GM15510 (cell line): ENCODE results near the gene ELF5.

Experiments
- POLR2A ChIP-seq: IDR thresholded peaks from 3 replicates; pipeline ENCODE4 v1.6.1; 2011; ENCODE audit warnings: borderline replicate concordance; ENCODE audit not compliant: insufficient read length; ENCODE audit errors: extremely low read depth

Gene ELF5

DNA sequence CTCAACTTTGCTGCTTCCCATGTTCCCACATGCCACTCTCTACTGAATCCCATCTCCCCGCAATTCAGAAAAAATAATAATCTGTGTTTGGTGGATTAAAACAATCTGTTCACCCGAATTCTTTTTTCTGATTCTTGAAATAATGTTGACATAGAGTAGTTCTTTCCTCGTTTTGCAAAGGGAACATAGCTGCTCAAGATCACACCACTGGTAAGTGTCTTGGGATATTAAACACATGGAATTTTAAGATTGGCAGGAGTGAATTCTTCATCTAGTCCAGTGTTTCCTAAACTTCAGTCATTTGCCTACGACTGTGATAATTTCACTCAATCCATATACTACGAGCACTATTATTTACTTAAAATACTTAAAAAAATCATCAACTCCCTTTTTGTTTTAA is 6.0 kb downstream of the ELF5 start:
- no peak for TF ChIP-seq POLR2A

DNA sequence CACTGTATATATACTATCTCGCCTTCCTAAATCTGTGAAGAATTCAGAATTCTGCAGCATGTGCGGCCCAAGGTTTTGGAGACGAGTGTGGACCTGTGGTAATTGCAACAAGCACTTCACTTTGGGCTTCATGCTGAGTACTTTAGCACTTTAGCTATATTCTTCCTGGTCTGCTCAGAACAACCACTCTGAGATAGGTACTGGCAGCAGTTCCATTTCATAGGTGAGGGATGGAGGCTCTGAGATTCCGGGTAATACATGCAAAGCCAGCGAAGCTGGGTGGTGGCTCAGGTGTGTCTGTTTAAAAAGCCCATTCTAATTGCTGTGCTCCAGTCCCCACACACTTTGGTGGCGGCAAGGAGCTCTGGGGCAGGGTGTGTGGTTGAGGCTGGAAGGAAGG is 6.4 kb downstream of the ELF5 start:
- no peak for TF ChIP-seq POLR2A

DNA sequence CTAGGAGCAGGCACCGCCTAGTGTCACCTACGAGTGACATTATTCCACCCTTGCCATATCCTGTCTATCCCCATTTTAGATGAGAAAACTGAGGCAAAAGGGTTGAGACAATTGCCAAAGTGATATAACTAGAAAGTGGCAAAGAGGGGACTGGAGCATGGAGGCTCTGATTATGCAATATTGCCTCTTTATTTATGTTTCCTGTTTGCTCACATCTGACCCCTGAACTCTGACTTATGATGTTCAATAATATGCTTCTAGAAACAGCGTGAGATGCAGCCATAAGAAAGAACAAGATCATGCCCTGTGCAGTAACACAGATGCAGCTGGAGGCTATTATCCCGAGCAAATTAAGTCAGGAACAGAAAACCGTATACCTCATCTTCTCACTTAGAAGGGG is 7.7 kb downstream of the ELF5 start:
- no peak for TF ChIP-seq POLR2A

DNA sequence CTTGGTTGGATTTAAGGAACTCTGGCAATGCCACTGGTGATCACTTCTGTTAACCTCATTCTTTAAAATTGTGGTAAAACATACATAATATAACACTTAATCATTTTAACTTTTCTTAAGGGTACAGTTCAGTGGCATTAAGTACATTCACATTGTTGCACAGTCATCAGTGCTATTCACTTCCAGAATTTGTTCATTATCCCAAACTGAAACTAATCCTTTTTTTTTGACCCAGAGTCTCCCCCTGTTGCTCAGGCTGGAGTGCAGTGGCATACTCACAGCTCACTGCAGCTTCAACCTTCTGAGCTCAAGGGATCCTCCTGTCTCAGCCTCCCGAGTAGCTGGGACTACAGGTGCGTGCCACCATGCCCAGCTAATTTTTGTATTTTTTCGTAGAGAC is 10.6 kb downstream of the ELF5 start:
- TF ChIP-seq POLR2A, result no peak

DNA sequence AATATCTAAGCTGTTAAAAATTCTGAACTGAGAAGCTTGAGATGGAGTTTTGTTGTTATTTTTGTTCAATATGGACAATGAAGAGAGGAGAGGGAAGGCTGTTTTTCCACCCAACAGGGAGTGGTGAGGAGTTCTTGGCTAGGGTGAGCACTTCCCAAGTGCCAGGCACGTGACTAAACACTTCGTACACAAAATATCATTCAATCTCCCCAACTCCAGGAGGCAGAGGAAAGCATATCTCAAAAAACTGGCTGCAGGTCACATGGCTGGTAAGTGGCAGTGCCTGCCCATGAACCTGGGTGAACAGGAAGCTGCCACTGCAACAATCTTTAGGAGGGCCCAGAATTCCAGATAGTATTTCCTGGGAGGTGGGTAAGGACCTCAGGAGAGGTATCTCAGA is 11.6 kb downstream of the ELF5 start:
- no peak for TF ChIP-seq POLR2A

DNA sequence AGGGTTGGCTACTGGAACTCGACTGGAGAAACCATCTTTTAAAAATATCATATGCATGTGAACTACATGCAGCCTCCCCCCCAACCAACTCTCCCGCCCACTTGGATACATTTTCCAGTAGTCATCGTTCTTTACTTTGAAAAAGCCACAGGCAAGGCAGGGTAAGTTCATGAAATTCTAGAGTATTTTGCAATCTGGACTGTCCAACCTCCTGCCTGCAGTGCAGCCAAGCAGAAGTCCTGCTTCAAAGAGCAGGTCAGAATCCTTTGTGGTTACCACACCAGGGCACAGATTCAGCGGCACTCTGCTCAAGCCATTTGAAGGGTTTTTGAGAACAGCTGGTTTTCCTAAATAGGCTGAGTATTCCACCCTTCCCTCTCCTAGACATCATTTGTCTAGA is 12.1 kb downstream of the ELF5 start:
- TF ChIP-seq POLR2A, result no peak

DNA sequence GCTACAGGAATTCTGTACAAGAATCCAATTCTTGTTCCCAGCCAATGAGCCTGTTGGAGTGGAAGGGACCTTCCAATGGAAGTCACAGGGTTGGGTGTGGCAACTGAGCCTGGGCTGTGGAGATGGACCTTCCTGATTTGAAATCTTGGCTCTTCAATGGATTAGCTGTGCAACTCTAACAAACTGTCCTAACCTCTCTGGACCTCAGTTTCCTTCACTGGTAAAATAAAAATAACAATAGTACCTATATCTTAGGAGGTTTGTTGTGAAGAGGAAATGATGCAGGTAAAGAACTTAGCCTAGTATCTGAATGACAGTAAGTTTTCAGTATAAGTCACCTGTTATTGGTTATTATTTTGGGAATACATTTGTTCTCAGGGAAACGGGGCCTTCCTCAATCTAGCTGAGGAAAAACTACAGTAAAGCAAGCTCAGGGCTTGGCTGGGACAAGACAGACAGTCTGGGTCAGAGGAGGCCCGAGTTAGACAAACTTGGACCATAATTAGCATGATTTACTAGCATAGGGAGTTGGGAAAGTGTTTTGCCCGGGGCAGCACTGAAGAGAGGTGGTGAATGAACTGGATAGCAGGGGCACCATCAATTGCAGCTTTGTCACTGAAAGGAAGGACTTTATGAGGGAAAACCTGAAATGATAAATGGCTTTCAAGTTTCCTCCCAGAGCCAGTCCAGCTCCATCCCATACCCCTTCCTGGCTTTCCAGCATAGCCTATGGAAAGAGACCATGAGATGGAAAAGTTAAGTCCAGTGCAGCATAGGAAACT is 13.7 kb downstream of the ELF5 start:
- no peak for TF ChIP-seq POLR2A

DNA sequence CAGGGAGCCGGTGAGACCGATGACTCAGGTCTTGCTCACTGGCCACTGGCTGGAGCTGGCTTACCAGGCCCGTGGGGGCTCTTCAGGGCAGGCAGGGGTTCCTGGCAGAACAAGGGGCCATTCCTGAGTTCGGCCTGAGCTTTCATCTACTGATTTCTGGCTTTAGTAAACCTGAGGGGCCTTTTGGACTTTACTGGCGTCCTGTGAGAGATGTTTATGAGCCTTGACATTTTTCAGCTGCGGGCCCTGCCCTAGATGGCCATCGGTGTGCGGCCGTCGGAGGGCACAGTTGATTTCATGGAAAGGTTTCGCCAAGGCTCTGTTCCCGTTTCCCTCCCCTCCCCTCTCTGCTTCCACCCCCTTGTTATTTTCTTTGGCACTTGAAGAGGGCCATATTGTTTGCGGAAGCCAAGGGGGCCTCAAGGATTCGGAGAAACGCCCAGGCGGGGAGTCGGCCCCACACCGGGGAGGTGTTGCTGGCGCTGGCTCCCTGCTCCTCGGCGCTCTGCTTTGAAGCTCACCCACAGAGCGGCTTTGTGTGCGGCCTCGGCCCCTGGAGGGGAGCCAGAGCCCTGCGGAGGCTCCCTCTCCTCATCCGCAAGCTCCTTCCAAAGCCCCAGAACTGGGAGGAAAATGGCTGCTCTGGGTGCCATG is 17.7 kb downstream of the ELF5 start:
- no peak for TF ChIP-seq POLR2A

DNA sequence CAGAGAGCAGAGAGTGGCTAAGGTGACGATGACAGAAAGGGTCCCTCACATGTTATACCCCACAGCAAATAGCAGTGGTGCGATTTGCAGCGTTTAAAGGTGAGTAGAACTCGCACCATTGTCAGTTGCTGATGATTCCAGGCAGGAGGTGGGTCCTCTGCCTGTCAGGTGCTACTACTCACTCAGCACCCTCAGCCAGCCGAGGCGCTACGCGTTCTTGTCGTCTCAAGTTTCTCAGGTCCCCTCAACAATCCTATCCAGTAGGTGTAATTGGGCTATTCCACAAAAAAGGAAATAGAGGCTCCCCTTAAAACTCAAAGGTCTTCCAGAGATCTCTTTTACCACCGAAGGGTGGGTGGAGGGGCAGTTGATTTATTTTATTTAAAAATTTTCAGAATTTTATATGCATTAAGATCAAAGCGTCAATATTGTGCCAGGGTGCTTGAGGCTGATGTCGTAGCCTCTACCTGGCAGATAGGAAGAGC is 18.3 kb downstream of the ELF5 start:
- TF ChIP-seq POLR2A, result no peak

DNA sequence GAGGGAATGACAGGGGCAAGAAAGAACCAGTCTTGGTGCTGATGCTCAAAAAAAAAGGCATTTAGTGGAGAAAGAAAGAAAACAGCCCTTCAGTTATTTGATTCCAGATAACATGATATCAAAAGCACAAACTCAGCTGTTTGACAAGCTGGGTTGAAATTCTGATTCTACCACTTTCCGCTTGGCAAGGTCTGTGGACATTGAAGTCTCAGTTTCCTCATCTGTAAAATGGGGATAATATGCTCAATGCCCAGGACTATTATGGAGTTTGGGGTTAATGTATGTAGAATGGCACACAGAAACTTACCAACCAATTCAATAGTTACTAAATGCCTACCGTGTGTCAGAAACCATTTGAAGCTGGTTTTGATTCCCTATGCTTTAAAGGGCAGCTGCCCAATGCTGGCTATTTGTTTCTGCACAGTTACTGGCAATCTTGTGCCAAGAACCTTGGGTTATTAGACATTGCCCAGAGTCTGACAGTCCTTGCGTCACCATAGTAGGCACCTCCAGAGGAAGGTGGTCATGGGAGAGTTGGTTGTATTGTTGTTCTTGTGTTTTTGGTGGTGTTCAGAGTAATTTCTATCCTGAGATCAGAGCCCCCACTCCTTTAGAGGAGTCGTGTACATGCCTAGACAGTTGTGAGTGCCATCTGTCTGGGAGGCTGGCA is 19.5 kb downstream of the ELF5 start:
- TF ChIP-seq POLR2A, result no peak

DNA sequence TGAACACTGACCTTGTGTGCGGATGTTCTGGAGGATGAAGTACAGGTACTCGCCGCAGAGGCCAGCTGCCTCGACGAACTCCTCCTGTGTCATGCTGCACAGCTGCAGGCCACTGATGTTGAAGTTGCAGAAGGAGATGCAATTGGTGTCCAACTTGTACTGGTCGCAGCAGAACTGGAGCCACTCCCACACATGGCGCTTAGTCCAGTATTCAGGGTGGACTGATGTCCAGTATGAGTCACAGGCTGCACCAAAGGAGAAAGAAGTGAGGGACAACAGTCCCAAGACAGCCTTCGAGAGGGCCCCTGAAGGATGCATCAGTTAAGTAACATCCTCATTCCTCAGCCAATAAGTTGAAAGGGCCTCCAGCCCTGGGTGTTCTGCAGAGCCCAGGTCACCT is 20.1 kb downstream of the ELF5 start:
- TF ChIP-seq POLR2A, result no peak

DNA sequence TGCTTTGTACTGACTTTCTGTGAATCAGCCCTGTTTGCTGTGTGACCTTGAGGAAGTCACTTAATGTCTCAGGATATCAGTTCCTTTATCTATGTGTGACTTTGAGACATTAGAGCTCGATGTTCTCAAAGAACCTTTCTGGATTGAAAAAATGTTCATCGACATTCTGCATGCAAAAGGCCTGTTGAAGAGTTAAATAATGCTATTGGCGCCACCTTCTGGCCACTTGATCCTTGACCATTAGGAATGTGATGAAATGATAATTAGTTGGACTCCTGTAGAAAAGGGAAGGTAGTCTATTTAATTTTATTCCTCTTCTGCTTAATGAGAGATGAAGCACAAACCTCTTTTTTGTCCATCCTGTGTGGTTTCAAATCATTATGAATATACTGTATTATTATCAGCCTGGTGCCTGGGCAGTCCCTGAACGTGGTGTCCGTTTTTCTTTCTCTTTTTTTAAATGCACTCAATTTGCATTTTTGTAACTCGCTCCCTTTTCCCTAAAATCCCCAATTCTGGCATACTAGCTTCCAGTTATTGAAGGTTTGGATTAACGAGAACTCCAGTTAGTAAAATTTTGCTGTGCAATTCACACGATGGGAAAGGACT is 20.7 kb downstream of the ELF5 start:
- TF ChIP-seq POLR2A, result no peak

DNA sequence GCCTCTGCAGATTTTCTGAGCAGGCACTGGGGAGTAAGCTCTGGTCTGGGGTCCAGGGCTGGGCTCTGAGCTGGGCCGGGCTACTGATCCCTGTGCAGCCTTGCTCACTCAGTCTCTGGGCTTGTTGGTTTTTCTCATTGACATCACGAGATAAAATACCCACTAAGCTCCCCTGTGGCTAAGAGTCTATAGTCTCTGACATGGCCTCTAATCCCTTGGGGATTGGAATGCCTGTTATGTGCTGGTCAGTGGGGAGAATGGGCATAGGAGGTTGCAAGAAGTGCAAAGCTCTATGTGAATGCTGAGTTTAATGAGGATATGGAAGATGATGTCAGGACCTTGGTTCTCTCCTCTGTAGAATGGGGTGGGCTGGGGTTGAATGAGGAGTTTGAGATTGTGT is 23.3 kb downstream of the ELF5 start:
- no peak for TF ChIP-seq POLR2A

DNA sequence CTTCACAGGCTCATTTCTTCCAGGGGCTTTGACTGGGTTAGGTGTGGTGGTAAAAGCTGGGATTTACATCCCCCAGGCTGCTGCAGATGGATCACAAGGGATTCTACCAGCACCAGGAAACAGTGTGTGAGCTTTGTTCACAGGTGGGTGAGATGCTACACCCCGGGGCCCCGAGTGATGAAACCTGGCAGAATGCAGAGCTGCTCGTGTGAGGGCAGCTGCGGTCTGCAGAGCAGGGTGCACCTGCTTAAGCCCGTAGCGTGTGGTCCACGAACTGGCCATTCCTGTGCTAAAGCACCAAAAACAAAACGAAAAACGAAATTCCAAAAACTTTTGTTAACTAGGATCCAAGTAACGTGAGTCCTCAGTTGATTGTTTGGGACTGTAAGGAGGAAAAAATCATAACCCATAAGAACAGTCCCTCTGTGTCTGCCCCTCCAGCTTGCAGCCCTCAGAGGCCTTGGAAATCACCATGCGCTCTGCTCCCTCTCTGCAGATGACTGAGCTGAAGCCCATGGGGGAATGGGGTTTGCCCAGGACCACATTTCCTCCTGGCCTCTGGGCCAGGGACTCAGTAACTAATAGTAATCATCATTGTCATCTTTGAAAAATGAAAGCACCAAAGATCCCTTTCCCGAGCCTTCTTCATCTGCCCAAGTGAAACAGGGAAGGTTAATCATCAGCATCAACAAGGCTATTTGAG is 24.6 kb downstream of the ELF5 start:
- TF ChIP-seq POLR2A, result no peak

DNA sequence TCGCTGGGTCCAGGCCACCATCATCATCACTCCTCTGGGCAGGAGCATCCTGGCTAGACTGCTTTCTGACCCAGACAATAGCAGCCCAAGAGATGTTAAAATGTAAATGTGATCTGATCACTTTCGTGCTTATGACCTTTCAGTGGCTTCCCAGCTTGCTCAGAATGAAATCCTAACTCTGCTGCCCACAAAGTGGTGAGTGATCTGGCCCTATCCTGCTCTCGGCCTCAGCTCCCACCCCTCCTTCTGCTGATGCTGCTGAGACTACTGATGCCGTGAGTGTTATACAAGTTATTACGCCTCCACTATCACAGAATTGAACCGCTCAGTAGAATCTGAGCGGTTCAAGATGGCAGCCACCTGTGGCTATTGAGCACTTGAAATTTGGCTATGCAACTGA is 26.2 kb downstream of the ELF5 start:
- TF ChIP-seq POLR2A, result no peak

DNA sequence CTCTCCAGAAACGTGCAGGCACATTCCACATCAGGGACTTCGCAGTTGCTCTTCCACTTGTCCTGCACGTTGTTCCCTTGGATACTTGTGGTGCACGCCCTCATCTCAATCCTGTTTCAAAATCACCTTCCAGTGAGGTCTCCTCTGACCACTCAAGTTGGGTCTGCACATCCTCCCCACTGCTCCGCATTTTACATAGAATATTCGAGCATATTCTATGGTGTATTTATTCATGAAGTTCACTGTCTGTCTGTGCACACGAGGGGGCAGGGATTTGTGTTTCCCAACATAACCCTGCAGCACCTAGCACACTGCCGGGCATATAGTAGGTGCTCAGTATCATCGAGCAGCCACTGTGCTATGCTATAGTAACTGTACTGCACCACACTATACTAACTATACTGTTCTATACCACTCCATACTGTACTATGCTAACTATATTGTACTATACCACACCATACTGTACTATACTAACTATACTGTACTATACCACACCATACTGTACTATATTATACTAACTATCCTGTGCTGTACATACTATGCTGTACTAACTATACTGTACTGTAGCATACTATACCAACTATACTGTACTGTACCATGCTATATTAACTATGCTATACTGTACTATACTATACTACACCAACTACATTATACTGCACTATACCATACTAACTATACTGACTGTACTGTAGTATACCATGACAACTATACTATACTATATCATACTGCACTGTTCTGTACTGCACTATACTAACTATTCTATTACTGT is 30.3 kb downstream of the ELF5 start:
- TF ChIP-seq POLR2A, result no peak
